ENCODE data around the gene SULT1A1. TPM values are rescaled to one million over a fixed set of nuclear protein-coding genes. Genes with fewer than 3 reads are reported as not detected.
"Not testable (repeated sequence)": the region's sequence is repeated elsewhere in the genome, so short reads cannot be mapped to it uniquely, and the experiment has no call there.

Gene SULT1A1
- total RNA-seq, 1 donor from 2014 or later, result 4.0 TPM

- DNase-seq (ENCODE audit: low read depth in 2 of 2), result no peak
Measured at GRCh38 chr16:28591355-28591754, 18.5 kb downstream of the SULT1A1 start.

- DNase-seq (ENCODE audit: low read depth in 2 of 2), result no peak
Measured at GRCh38 chr16:28590384-28591340, 19.2 kb downstream of the SULT1A1 start.

- no peak for DNase-seq (ENCODE audit: low read depth in 2 of 2)
Measured at GRCh38 chr16:28589930-28590329, 19.9 kb downstream of the SULT1A1 start.

- no peak for DNase-seq (ENCODE audit: low read depth in 2 of 2)
Measured at GRCh38 chr16:28589069-28589468, 20.8 kb downstream of the SULT1A1 start.

GRCh38 chr16:28587386-28587785, 22.5 kb downstream of the SULT1A1 start:
- DNase-seq (ENCODE audit: low read depth in 2 of 2), result peak; percentile 17 to 33

- no peak for DNase-seq (ENCODE audit: low read depth in 2 of 2)
Measured at GRCh38 chr16:28586466-28586865, 23.4 kb downstream of the SULT1A1 start.

GRCh38 chr16:28585674-28586073, 24.2 kb downstream of the SULT1A1 start:
- DNase-seq (ENCODE audit: low read depth in 2 of 2), result peak in 1 of 2 donors; percentile 3

GRCh38 chr16:28580726-28581315, 29.0 kb downstream of the SULT1A1 start:
- no peak for DNase-seq (ENCODE audit: low read depth in 2 of 2)

- no peak for DNase-seq (ENCODE audit: low read depth in 2 of 2)
Measured at GRCh38 chr16:28575446-28576109, 34.3 kb downstream of the SULT1A1 start.

GRCh38 chr16:28574925-28575324, 34.9 kb downstream of the SULT1A1 start:
- DNase-seq (ENCODE audit: low read depth in 2 of 2), result no peak

- no peak for DNase-seq (ENCODE audit: low read depth in 2 of 2)
Measured at GRCh38 chr16:28573738-28574718, 35.8 kb downstream of the SULT1A1 start.

- DNase-seq (ENCODE audit: low read depth in 2 of 2), result no peak
Measured at GRCh38 chr16:28572696-28573510, 36.9 kb downstream of the SULT1A1 start.

GRCh38 chr16:28569968-28570752, 39.7 kb downstream of the SULT1A1 start:
- DNase-seq (ENCODE audit: low read depth in 2 of 2), result no peak

- DNase-seq (ENCODE audit: low read depth in 2 of 2), result no peak
Measured at GRCh38 chr16:28569021-28569420, 40.8 kb downstream of the SULT1A1 start.

GRCh38 chr16:28567292-28567691, 42.6 kb downstream of the SULT1A1 start:
- DNase-seq (ENCODE audit: low read depth in 2 of 2), result no peak

- DNase-seq (ENCODE audit: low read depth in 2 of 2), result not testable (repeated sequence)
Measured at GRCh38 chr16:28566233-28566925, 43.5 kb downstream of the SULT1A1 start.

GRCh38 chr16:28563218-28563617, 46.6 kb downstream of the SULT1A1 start:
- no peak for DNase-seq (ENCODE audit: low read depth in 2 of 2)

GRCh38 chr16:28562199-28562598, 47.6 kb downstream of the SULT1A1 start:
- no peak for DNase-seq (ENCODE audit: low read depth in 2 of 2)

Data from dermis microvascular lymphatic vessel endothelial cell (primary cell).